HG02610 (cell line): Measurements from ENCODE around the gene SZT2.
"Not testable (repeated sequence)": the region's sequence is repeated elsewhere in the genome, so short reads cannot be mapped to it uniquely, and the experiment has no call there.

ENCODE experiments used
- ATAC-seq: cut with Tn5 transposase; IDR thresholded peaks from one replicate; pipeline ENCODE4 v1.9.1; 2021; ENCODE audit warnings: mild to moderate bottlenecking, moderate library complexity; ENCODE audit not compliant: unreplicated experiment

SZT2 gene

GRCh38 chr1:43360616-43361015 lies 29.1 kb upstream of the SZT2 start:
- no peak for ATAC-seq

DNA sequence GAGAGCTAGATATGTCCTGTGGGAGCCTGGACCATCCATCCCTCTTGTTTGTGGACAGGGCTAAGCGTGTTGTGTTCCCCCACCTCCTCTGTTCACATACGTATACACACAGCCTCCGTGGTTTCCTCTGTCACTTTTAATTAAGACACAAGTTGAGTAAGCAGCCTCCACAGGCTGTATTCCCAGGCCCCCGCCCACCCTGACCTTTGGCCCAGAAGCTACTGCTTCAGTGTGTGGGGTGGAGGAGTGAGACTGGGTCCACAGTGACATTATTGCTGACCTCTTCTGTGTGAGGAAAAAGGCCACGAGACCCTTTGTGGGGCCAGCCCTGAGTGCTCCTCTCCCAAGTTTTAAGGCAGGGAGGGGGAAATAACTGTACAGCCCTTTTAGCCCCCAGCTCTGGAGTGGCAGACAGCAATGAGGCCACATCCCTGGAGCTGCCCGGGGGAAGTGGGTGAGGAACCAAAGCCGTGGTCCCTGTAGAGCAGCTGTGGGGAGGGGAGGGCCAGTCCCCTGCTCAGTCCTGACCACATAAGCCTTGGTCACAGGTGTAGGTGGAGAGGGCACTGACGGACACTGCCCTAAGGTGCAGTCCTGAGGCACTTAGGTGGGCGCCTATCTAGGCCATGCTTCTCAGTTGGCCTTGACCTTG lies 26.3 kb upstream of the SZT2 start:
- ATAC-seq, result no peak

- no peak for ATAC-seq
Measured at GRCh38 chr1:43363935-43364525, 25.7 kb upstream of the SZT2 start.

- ATAC-seq, result no peak
Measured at GRCh38 chr1:43365678-43366077, 24.0 kb upstream of the SZT2 start.

DNA sequence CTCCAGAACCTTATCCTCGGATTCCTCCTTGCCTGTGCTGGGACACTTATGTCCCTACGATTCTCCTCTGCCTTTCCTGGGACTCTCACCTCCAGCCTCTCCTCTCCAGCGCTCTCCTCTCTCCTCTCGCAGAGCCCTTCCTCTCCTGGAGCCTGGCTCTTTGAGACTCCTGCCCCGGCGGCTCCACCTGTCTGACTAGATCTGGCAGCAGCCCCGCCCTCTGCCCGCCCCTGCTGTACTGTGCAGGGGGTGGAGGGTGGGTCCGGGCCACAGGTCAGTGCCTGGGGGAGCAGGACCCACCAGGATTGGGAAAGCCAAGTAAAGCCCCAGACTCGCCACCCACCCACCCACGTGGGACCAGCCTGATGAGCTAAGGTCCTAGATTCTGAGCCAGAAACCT lies 23.5 kb upstream of the SZT2 start:
- ATAC-seq, result no peak

- ATAC-seq, result no peak
Measured at GRCh38 chr1:43366601-43367025, 23.1 kb upstream of the SZT2 start.

DNA sequence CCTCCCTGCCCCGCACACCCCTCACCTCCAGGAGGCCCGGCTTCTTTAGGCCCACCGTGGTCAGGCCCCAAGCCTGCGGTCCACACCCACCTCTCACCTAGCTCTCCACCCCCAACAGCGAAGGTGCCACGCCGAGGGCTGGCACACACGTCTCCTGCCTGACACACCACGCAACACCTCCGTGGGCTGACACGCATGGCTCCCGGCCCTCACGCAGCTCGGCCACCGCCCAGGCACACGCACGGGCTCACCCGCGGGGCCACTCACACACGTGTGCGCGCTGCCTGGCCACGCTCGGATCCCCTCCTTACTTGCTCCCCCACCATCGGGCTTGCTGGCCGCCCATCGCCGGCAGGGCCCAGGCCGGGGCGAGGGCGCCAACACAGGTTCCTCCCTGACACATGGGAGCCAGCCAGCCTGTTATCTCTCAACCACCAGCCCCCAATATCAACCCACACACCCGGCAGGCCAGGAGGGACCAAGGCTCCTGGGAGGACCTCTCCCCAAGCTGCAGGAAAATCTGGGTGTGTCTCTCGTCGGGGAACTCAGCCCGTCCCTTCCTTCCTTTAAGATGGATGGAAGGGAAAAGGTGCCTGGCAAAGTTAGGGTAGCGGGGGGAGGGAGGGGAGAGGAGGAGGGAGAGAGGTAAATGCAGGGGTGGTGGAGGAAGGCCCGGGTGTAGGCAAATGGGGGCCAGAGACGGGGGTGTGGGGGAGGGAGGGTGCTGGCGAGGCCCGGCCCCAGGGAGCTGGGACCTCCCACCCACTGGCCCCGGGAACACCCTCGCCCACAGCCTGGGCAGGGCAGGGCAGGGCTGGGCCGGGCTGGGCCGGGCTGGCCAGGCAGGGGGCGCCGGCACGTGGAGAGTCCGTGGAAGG lies 22.4 kb upstream of the SZT2 start:
- ATAC-seq, result peak; percentile 44

DNA sequence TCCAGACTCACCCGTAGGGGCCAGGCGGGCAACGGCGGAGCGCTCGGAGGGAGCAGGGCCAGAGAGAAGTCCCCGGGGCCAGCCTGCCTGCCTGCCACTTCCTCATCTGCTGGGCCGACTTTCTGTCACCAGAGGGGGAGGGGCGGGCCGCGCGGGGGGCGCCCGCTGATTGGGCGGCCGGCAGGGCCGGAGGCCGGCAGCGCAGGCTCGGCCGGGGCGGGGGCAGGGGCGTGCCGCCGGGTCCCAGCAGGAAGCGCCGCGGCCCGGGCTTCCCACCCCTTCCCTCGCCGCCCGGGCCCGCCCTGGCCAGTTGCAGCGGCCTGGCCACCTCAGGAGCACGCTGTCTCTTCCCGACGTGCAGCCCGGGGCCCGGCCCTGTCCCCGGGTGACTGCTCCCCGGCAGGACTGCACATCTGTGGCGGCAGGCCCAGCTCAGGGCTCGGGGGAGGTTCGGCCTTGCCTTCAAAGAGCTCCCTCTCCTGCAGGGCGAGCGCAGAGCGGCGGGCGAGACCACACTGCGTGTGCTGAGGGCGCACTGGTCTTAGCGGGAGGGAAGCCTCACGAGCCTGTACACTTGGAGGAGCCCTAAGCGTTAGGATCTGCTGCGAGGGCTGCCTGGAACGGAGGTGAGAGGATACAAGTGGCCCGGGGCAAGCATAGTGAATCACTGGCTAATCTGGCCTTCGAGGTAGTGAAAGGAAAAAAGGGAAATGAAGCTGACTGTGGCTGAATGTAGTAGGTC lies 21.6 kb upstream of the SZT2 start, which contains the start of gene ELOVL1:
ELOVL1 (minus strand) TSS at position 108 of the 742 bp plus-strand sequence. CDS start 2,402 bp downstream, outside the sequence.
- ATAC-seq, result peak; percentile 76

GRCh38 chr1:43368646-43369020 lies 21.1 kb upstream of the SZT2 start:
- no peak for ATAC-seq

DNA sequence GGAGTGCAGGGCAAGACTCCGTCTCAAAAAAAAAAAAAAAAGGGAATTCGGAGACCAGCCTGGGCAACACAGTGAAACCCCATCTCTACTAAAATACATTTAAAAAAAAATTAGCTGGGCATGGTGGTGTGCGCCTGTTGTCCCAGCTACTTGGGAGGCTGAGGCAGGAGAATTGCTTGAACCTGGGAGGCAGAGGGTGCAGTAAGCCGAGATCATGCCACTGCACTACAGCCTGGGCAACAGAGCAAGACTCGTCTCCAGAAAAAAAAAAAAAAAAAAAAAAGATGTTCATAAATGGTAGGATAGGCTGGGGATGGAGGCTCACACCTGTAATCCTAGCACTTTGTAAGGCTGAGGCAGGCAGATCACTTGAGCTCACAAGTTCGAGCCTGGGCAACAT lies 19.9 kb upstream of the SZT2 start:
- ATAC-seq, result not testable (repeated sequence)

GRCh38 chr1:43370564-43370963 lies 19.1 kb upstream of the SZT2 start:
- ATAC-seq, result no peak

DNA sequence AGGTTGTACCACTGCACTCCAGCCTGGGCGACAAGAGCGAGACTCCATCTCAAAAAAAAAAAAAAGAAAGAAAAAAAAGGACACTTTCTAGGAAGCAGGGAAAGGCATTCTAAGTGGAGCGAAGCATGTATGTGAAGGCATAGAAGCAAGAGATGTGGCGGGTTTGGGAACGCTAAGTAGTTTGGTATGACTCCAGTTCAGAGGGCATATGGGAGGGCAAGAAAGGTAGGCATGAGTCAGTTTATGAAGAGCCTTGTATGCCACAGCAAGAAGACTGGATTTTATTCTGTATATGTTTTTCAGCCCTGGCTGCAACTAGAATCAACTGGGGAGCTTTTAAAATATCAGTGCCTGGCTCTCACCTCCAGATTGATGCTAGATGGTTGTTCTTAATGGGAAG lies 17.5 kb upstream of the SZT2 start:
- ATAC-seq, result no peak

GRCh38 chr1:43373066-43373940 lies 16.4 kb upstream of the SZT2 start:
- ATAC-seq, result no peak

- no peak for ATAC-seq
Measured at GRCh38 chr1:43376723-43377235, 12.9 kb upstream of the SZT2 start.

- ATAC-seq, result no peak
Measured at GRCh38 chr1:43377831-43378230, 11.9 kb upstream of the SZT2 start.

GRCh38 chr1:43379476-43379875 lies 10.2 kb upstream of the SZT2 start:
- no peak for ATAC-seq

DNA sequence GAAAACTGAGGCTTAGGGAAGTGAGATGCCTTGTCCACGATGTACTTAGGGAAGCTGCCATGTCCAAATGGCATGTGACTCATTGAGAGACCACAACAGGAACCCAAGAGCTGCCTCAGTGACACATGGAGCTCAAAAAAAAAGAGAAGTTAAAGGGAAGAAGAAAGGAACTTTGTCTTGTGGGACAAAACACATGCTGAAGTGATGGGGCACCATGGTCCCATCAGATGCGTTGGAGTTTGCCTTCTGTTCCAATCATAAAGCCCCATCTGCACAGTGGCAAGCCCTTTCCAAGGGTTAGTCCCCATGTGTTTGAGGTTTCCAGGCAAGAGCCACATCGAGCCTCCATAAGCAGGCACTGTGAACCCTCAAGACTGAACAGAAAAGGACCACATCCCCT lies 8.1 kb upstream of the SZT2 start:
- no peak for ATAC-seq

GRCh38 chr1:43382027-43382779 lies 7.5 kb upstream of the SZT2 start:
- ATAC-seq, result no peak

DNA sequence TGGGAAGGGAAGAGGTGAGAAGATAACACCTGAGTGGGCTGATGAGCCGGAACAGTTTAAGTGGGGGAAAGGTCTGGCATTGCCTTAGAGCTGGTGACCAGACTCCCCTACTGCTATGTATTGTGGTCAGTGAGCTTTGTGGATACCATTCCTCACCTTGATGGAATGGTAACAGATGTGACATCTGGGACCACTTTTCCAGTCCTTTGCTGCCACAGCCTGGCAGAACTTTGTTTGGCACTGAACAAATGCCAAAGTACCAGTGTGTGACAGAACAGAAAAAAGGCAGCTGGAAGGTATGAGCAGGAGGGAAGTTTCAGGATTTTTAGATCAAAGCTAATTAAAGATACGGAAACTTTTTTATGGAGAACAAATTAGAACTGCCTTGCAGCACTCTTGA lies 6.2 kb upstream of the SZT2 start:
- no peak for ATAC-seq
